Fibroblast of lung (primary cell): ENCODE data around the gene CACFD1. TPM values are rescaled to one million over a fixed set of nuclear protein-coding genes. Genes with fewer than 3 reads are reported as not detected.

Source experiments
- DNase-seq, 2 donors: peaks; one replicate each; pipeline versions ENCODE4 v3.0.0 to v3.0.0-alpha.2; 2010; ENCODE audit warnings: low read depth in 2 of 2
- H2AFZ ChIP-seq: 2 replicates; pipeline ENCODE4 v1.5.1; 2012; ENCODE audit warnings: low read length, control low read depth, inconsistent platforms
- H3K27ac ChIP-seq: 2 replicates; pipeline ENCODE4 v1.5.1; 2011; ENCODE audit warnings: low read length, control low read depth; ENCODE audit not compliant: insufficient read depth
- H3K27me3 ChIP-seq: 2 replicates; pipeline ENCODE4 v1.5.1; 2011; ENCODE audit warnings: mild to moderate bottlenecking, low read length; ENCODE audit not compliant: control insufficient read depth, insufficient read depth
- H3K36me3 ChIP-seq: 2 replicates; pipeline ENCODE4 v1.5.1; 2011; ENCODE audit warnings: low read length; ENCODE audit not compliant: control insufficient read depth, insufficient read depth
- H3K4me1 ChIP-seq: 2 replicates; pipeline ENCODE4 v1.5.1; 2011; ENCODE audit warnings: low read length; ENCODE audit not compliant: control insufficient read depth, insufficient read depth; ENCODE audit errors: extremely low read depth
- H3K4me2 ChIP-seq: 2 replicates; pipeline ENCODE4 v1.5.1; 2011; ENCODE audit warnings: low read length, control low read depth; ENCODE audit not compliant: insufficient read depth; ENCODE audit errors: extremely low read depth
- H3K4me3 ChIP-seq, 4 experiments: fragments of 200-600 bp in 1 of 4; sonication (generic) in 1 of 4; replicated peaks in 1 of 4; 2 replicates each; pipeline ENCODE4 v1.5.1; 2011 to 2016; ENCODE audit warnings: low read length in 4 of 4, low read depth in 3 of 4, mild to moderate bottlenecking in 3 of 4, control low read depth in 2 of 4, inconsistent platforms in 1 of 4, mixed read lengths in 1 of 4; ENCODE audit not compliant: insufficient read depth in 1 of 4; ENCODE audit errors: control extremely low read depth in 1 of 4
- H3K79me2 ChIP-seq: 2 replicates; pipeline ENCODE4 v1.5.1; 2012; ENCODE audit warnings: mild to moderate bottlenecking, low read length, inconsistent platforms; ENCODE audit not compliant: control insufficient read depth, insufficient read depth
- H3K9ac ChIP-seq: 2 replicates; pipeline ENCODE4 v1.5.1; 2011; ENCODE audit warnings: mild to moderate bottlenecking, low read length, control low read depth; ENCODE audit not compliant: insufficient read depth
- H3K9me3 ChIP-seq: 2 replicates; pipeline ENCODE4 v1.5.1; 2012; ENCODE audit warnings: low read depth, low read length; ENCODE audit not compliant: control insufficient read depth, insufficient read depth
- H4K20me1 ChIP-seq: 2 replicates; pipeline ENCODE4 v1.5.1; 2011; ENCODE audit warnings: low read length; ENCODE audit not compliant: control insufficient read depth, insufficient read depth; ENCODE audit errors: extremely low read depth
- CTCF ChIP-seq, 2 donors: IDR thresholded peaks in 1 of 2; conservative IDR thresholded peaks in 1 of 2; 1 replicate in 1 of 2; 2 replicates in 1 of 2; pipeline ENCODE4 v1.5.1; 2011 to 2012; ENCODE audit warnings: low read length in 2 of 2, control low read depth in 1 of 2, inconsistent platforms in 1 of 2, low read depth in 1 of 2, mild to moderate bottlenecking in 1 of 2
- EZH2 ChIP-seq: IDR thresholded peaks from 2 replicates; pipeline ENCODE4 v1.5.1; 2012; ENCODE audit warnings: low read length, control low read depth, mild to moderate bottlenecking; ENCODE audit errors: missing control alignments
- polyA plus RNA-seq, 2 donors: library from polyadenylated mRNA; depleted of rRNA in 1 of 2; stranded (reverse) in 1 of 2; unstranded in 1 of 2; fragments of >200 nt; gene quantifications; 2 replicates each; pipeline ENCODE4 v1.2.1, GENCODE V29; 2011 to 2012; ENCODE audit warnings: missing spikeins in 1 of 2
- total RNA-seq: library from RNA; depleted of rRNA; stranded (reverse); fragments of >200 nt; gene quantifications from 2 replicates; pipeline ENCODE4 v1.2.1, GENCODE V29; 2014

Gene CACFD1
- total and polyA plus RNA-seq, 2 donors (not counting 1 experiment from before 2014, with no cell fraction given) = 4.7 to 9.1 TPM

GRCh38 chr9:133495327-133496293, 35.8 kb downstream of the CACFD1 start:
- Histone ChIP-seq H3K4me3 (no peak overlapping the region), H3K79me2 (no peaks in the 10 kb centered on the region), H3K36me3 (no peaks in the 10 kb centered on the region), H3K27ac (no peak overlapping the region), H3K9ac (no peak overlapping the region), H3K27me3 (peaks cover 25% of the 10 kb centered on the region), H2AFZ (no peak overlapping the region), H3K4me1 (peaks cover 3% of the 10 kb centered on the region), H3K9me3 (no peaks in the 10 kb centered on the region), H4K20me1 (no peaks in the 10 kb centered on the region), H3K4me2 (no peak overlapping the region)
- DNase-seq = no peak
- TF ChIP-seq EZH2 (no peak), CTCF (conservative IDR thresholded peaks at IDR 0.05 in 1 of 2, IDR thresholded peaks at IDR 0.05 in 1 of 2; ENCODE audit: low read depth in 1 of 2, low read length in 2 of 2) (no peak)

- H3K9me3 ChIP-seq = no peaks in the 10 kb centered on the region
- peaks cover 25% of the 10 kb centered on the region for H3K27me3 ChIP-seq
- no peak overlapping the region for H3K4me3 ChIP-seq
- H3K9ac ChIP-seq = no peak overlapping the region
- no peak overlapping the region for H3K27ac ChIP-seq
- no peaks in the 10 kb centered on the region for H3K79me2 ChIP-seq
- DNase-seq = no peak
- no peaks in the 10 kb centered on the region for H3K36me3 ChIP-seq
- TF ChIP-seq EZH2 (no peak), CTCF (conservative IDR thresholded peaks at IDR 0.05 in 1 of 2, IDR thresholded peaks at IDR 0.05 in 1 of 2; ENCODE audit: low read depth in 1 of 2, low read length in 2 of 2) (no peak)
- no peak overlapping the region for H3K4me2 ChIP-seq
- no peaks in the 10 kb centered on the region for H4K20me1 ChIP-seq
- no peak overlapping the region for H2AFZ ChIP-seq
- peaks cover 3% of the 10 kb centered on the region for H3K4me1 ChIP-seq
Measured at GRCh38 chr9:133496861-133497842, 37.4 kb downstream of the CACFD1 start.
